GM10248 (cell line): Measurements from ENCODE around the gene ARHGAP24.

Source experiments
- CTCF ChIA-PET: fragments of 300-600 bp; sonication (Branson Sonifier 250); formaldehyde crosslinking; extraction: SDS; loops from one replicate; lab custom pipeline; 2021; ENCODE audit warnings: antibody characterized with exemption; lab: Yijun Ruan, JAX
- POLR2A ChIA-PET: fragments of 350-650 bp; sonication (Branson Sonifier 250); formaldehyde crosslinking; extraction: SDS; loops from one replicate; lab custom pipeline; 2020; ENCODE audit warnings: antibody characterized with exemption; lab: Yijun Ruan, JAX
- DNase-seq: peaks from one replicate; pipeline ENCODE4 v3.0.0; 2012; ENCODE audit errors: extremely low spot score
- TF ChIP-seq, protein P1 (sequence below): IDR thresholded peaks from 2 replicates; pipeline ENCODE4 v1.5.1; 2012; ENCODE audit warnings: mild to moderate bottlenecking, low read depth; ENCODE audit errors: extremely low read depth, missing control alignments, control extremely low read depth

Gene ARHGAP24

DNA sequence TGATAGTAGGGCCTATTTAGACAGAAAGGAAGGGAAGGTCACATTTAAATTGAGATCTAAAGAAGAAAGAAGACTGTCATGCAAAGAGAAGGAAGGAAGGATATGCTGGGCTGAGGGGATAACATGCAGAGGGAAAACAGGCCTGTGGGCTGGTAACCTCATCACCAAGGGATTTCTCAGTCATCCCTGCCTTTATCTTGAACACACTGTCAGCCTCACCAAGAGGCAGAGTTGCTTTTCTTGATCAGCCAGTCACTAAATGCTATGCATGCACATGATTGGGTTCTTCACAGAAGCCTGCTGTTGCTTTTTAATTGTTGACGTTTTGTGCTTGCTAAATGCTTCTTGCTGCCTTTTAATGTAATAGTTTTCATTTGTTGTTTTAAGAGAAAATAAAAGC lies 113.0 kb downstream of the ARHGAP24 start:
- DNase-seq, result no peak
- ChIA-PET CTCF (no interaction called here), POLR2A (no interaction called here)
- TF ChIP-seq, protein P1, sequence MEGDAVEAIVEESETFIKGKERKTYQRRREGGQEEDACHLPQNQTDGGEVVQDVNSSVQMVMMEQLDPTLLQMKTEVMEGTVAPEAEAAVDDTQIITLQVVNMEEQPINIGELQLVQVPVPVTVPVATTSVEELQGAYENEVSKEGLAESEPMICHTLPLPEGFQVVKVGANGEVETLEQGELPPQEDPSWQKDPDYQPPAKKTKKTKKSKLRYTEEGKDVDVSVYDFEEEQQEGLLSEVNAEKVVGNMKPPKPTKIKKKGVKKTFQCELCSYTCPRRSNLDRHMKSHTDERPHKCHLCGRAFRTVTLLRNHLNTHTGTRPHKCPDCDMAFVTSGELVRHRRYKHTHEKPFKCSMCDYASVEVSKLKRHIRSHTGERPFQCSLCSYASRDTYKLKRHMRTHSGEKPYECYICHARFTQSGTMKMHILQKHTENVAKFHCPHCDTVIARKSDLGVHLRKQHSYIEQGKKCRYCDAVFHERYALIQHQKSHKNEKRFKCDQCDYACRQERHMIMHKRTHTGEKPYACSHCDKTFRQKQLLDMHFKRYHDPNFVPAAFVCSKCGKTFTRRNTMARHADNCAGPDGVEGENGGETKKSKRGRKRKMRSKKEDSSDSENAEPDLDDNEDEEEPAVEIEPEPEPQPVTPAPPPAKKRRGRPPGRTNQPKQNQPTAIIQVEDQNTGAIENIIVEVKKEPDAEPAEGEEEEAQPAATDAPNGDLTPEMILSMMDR, result no peak

DNA sequence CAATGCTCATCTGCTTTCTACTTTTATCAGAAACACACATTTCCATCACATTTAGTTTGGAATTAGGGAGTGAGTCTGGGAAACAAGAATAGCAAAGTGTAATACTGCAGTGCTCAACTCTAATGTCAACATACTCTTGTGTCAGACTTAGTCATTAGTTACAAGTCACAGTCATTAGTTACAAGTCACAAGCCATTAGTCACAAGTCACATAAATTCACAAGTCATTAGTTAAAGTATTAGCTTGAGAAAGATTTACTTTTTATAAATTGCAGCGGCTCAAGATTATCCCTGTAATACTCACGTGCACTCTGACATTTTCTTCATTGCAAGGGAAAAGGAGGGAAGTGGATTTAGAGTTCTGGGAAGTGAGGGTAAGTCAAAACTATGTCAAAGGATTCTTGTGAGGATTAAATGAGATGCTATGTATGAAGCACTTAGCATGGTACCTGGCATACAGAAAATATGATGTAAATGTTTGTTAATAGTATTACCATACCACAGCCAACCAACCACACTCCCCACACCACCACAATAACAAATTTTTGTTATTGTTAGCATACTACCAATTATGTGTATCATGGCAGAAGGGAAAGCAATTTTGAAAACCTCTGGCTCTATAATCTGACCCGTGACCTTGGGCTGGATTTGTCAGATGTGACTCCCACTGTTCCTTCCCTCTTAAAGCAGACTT lies 116.6 kb downstream of the ARHGAP24 start:
- ChIA-PET CTCF (no interaction called here), POLR2A (no interaction called here)
- TF ChIP-seq, protein P1, result no peak
- DNase-seq, result no peak

DNA sequence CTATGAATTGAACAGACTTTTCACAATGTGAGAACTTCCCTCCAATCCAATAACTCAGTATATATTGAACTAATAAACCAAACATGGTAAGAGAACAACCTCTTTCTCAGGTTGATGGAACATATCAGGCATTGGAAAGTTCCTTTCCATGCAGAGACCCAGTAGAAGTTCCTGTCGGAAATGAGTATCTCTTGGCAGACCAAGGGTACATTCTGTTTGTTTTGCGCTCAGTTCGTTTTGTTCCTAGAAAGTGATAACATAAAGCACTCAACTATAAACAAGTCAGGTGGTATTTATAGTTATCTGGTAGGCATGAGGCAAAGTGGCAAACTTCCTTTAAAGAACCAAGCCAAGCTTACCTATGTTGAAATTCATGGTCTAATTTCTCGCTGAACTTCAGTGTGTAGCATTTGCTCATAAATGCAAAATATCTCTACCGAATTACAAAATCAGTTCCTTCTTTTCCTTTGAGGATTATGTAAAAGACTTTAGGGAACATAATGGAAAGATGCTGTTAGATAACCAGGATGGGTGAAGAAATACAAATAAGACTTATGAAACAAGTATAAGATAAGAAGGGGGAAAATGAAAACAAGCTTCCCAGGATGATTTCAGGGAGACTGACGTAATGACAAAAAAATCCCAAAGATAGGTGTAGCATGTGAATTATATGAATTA lies 120.3 kb downstream of the ARHGAP24 start:
- DNase-seq, result no peak
- TF ChIP-seq, protein P1, result no peak
- POLR2A ChIA-PET, result no interaction called here
- CTCF ChIA-PET, result interaction anchor here (1.5 kb wide), 1 partner anchor 9 kb away, joined by 3 read pairs; no protein-coding TSS in a partner anchor

DNA sequence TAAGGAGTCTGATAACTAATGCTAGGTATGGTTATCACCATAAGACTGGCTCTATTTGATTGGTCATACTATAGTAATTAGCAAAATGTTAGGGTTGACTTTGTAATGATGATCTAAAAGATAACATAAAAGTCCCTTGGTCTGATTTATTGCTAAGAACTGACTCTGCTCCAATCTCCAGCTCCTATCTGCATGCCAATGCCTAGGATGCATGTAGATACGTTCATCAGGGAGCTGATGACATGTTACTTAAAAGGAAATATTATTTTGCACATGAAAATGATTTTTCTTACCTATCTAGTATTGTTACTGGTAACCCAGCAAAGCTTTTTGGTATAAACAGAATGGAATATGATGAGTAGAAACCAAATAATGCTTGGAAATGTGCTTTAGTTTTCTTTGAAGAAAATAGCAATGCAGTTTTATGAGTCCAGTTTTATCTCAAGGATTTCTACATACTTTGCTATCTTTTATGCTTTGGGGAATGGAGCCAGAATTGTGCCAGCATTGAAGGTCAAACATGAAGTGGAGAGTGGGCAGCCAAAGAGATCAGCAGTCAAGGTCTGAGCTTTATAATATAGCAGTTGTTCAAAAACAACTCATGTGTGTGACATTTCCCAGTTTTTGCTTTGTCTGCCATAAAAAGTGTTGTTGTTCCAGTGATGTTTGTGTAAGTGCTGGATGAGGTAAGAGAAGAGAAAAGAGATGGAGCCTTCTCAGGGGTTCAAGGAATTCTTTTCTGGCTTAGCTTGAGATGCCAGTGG lies 121.0 kb downstream of the ARHGAP24 start:
- POLR2A ChIA-PET, result no interaction called here
- TF ChIP-seq, protein P1, result no peak
- CTCF ChIA-PET, result interaction anchor here (1.1 to 1.5 kb wide), 2 partner anchors 9 to 46 kb away, joined by 3 read pairs; no protein-coding TSS in a partner anchor
- no peak for DNase-seq

DNA sequence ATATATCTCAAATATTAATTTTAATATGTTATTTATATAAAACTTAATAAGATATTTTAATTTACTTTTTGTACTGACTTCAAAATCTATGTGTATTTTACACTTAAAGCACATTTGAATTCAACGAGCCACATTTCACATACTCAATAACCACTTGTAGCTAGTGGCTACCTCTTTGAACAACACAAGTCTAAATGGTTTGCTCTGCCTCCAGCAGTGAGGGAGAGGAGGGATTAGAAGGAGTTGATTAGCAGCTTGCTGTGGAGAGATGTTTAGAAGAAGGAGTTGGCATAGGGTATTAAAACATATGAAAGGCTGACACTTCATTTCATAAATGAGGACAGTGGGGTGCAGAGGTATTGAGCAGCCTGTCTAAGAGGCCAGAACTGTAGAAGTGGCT lies 124.0 kb downstream of the ARHGAP24 start:
- ChIA-PET CTCF (no interaction called here), POLR2A (no interaction called here)
- TF ChIP-seq, protein P1, result no peak
- DNase-seq, result no peak

DNA sequence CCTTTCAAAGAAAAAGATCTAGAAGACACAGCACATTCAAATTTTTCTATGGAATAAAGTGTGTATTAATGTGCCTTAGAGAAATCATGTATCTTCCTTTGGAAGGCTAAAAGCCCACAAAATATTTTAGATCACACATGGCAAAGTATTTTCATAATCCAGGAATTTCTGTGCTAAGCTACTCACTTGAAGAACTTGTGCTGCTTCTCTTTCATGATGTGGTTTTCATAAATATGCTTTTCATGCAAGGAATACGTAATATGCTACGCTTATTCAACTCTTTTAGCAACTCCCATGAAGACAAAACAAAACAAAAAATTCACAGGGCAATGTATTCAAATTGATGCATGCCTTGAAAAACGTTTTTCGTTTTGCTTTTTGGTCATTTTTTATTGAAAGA lies 125.6 kb downstream of the ARHGAP24 start:
- ChIA-PET POLR2A (no interaction called here), CTCF (no interaction called here)
- no peak for DNase-seq
- TF ChIP-seq, protein P1, result no peak
